C4-2B (cell line): ENCODE data around the gene L3MBTL4.

Experiments
- CTCF ChIP-seq: fragments of 450-650 bp; conservative IDR thresholded peaks from 2 replicates; pipeline ENCODE4 v1.5.1; 2017; ENCODE audit warnings: mild to moderate bottlenecking
- ZFX ChIP-seq: fragments of 450-650 bp; IDR thresholded peaks from 2 replicates; pipeline ENCODE4 v1.6.1; 2017

GRCh38 chr18:6248017-6248416 lies 166.7 kb downstream of the L3MBTL4 start:
- TF ChIP-seq CTCF, result no peak
- no peak for TF ChIP-seq ZFX
